ENCODE results near the gene RBM14. TPM values are rescaled to one million over a fixed set of nuclear protein-coding genes. Genes with fewer than 3 reads are reported as not detected.

Gene RBM14
- total RNA-seq, 3 donors from 2014 or later, result 42.6 to 55.0 (median 54.6) TPM

- DNase-seq (ENCODE audit: low spot score in 2 of 2), result no peak
- Histone ChIP-seq H3K27me3 (no peaks in the 10 kb centered on the region), H3K36me3 (no peaks in the 10 kb centered on the region), H3K4me3 (no peak overlapping the region), H3K27ac (no peak overlapping the region), H3K9me3 (no peaks in the 10 kb centered on the region), H3K4me1 (peaks cover 0 to 27% of the 10 kb centered on the region in 2 donors)
- intact Hi-C loops (cut with DNase I; ENCODE audit: low total_unique reads), result no loop called here
- TF ChIP-seq POLR2A (IDR thresholded peaks at IDR 0.05) (no peak), POLR2AphosphoS5 (IDR thresholded peaks at IDR 0.05) (no peak), CTCF (IDR thresholded peaks at IDR 0.05) (no peak)
Measured at GRCh38 chr11:66636411-66636810, 20.0 kb downstream of the RBM14 start.

- Histone ChIP-seq H3K36me3 (no peaks in the 10 kb centered on the region), H3K27ac (peak overlapping the region; percentile 80 to 95), H3K27me3 (no peaks in the 10 kb centered on the region), H3K4me1 (peaks cover 0 to 39% of the 10 kb centered on the region in 2 donors), H3K4me3 (peak overlapping the region; percentile 74 to 91 (median 78)), H3K9me3 (no peaks in the 10 kb centered on the region)
- no peak for DNase-seq (ENCODE audit: low spot score in 2 of 2)
- intact Hi-C loops (cut with DNase I; ENCODE audit: low total_unique reads), result no loop called here
- TF ChIP-seq CTCF (IDR thresholded peaks at IDR 0.05) (peak in 1 of 3 donors; percentile 17), POLR2A (IDR thresholded peaks at IDR 0.05) (no peak)
Measured at GRCh38 chr11:66637557-66638176, 21.2 kb downstream of the RBM14 start.

- intact Hi-C loops (cut with DNase I; ENCODE audit: low total_unique reads), result no loop called here
- peak within 1 kb of the TSS; percentile 74 to 91 (median 78) for H3K4me3 ChIP-seq
Measured at GRCh38 chr11:66638177-66639065, 22.0 kb downstream of the RBM14 start, which contains the start of gene RBM4. TSS of gene RBM4 (plus strand) at chr11:66638703. CDS start at chr11:66639712, 1,009 bp downstream.

GRCh38 chr11:66639066-66639813 lies 22.8 kb downstream of the RBM14 start:
- no peaks in the 10 kb centered on the region for H3K27me3 ChIP-seq
- intact Hi-C loops (cut with DNase I; ENCODE audit: low total_unique reads), result no loop called here
- no peaks in the 10 kb centered on the region for H3K36me3 ChIP-seq
- H3K4me3 ChIP-seq, result peak overlapping the region; percentile 74 to 91 (median 78)
- DNase-seq (ENCODE audit: low spot score in 2 of 2), result no peak
- no peak for TF ChIP-seq CTCF (IDR thresholded peaks at IDR 0.05)
- TF ChIP-seq POLR2AphosphoS5 (IDR thresholded peaks at IDR 0.05), result no peak
- TF ChIP-seq POLR2A (IDR thresholded peaks at IDR 0.05), result no peak
- H3K9me3 ChIP-seq, result no peaks in the 10 kb centered on the region
- H3K27ac ChIP-seq, result peak overlapping the region; percentile 95
- peaks cover 4 to 55% of the 10 kb centered on the region in 2 donors for H3K4me1 ChIP-seq

More at GRCh38 chr11:66638177-66639065, 22.0 kb downstream of the RBM14 start, which contains the start of gene RBM4:
- Histone ChIP-seq H3K27me3 (no peaks in the 10 kb centered on the region), H3K27ac (peak within 1 kb of the TSS; percentile 95), H3K36me3 (no peaks in the 10 kb centered on the region), H3K4me1 (peaks cover 0 to 47% of the 10 kb centered on the region in 2 donors), H3K9me3 (no peaks in the 10 kb centered on the region)
- peak; percentile 97 to 99 for DNase-seq (ENCODE audit: low spot score in 2 of 2)
- TF ChIP-seq CTCF (IDR thresholded peaks at IDR 0.05) (peak in 1 of 3 donors; percentile 15), POLR2A (IDR thresholded peaks at IDR 0.05) (peak; percentile 94), POLR2AphosphoS5 (IDR thresholded peaks at IDR 0.05) (peak; percentile 84 to 96 (median 85))

All from breast epithelium (tissue), 4 donors.